Psoas muscle (tissue), 8 donors: ENCODE measurements around the gene FBXO9. TPM values are rescaled to one million over a fixed set of nuclear protein-coding genes. Genes with fewer than 3 reads are reported as not detected.

Experiments
- ATAC-seq, 4 donors: fragments of 200-7000 bp; cut with Tn5 transposase; one replicate each; pipeline ENCODE4 v1.9.1; 2020; ENCODE audit warnings: moderate library complexity in 3 of 4, mild to moderate bottlenecking in 2 of 4
- DNase-seq, 2 donors: peaks; one replicate each; pipeline ENCODE4 v3.0.0-alpha.2; 2020
- H3K27ac ChIP-seq: fragments of 200-600 bp; one replicate; pipeline ENCODE4 v1.8.0; 2022
- H3K27me3 ChIP-seq, 3 donors: fragments of 200-600 bp in 1 of 3; one replicate each; pipeline versions ENCODE4 v1.6.1 to v1.8.0; 2013 to 2022; ENCODE audit warnings: low read length in 2 of 3, mild to moderate bottlenecking in 2 of 3, moderate library complexity in 1 of 3; ENCODE audit not compliant: insufficient read depth in 3 of 3
- H3K36me3 ChIP-seq, 2 donors: fragments of 200-600 bp in 1 of 2; one replicate each; pipeline versions ENCODE4 v1.6.1 to v1.8.0; 2013 to 2022; ENCODE audit warnings: low read depth in 1 of 2, mild to moderate bottlenecking in 1 of 2, moderate library complexity in 1 of 2; ENCODE audit not compliant: insufficient read depth in 1 of 2
- H3K4me1 ChIP-seq: fragments of 200-600 bp; one replicate; pipeline ENCODE4 v1.8.0; 2022
- H3K4me3 ChIP-seq: fragments of 200-600 bp; one replicate; pipeline ENCODE4 v1.8.0; 2022; ENCODE audit warnings: mild to moderate bottlenecking
- H3K9me3 ChIP-seq: fragments of 200-600 bp; one replicate; pipeline ENCODE4 v1.8.0; 2022
- WGBS, 3 donors: extraction: QIAGEN DNeasy Blood & Tissue Kit; methylation state at CpG; one replicate each; pipeline versions ENCODE4 v1.1.6 to v1.1.7; 2013; 5-methylcytosine and 5-hydroxymethylcytosine counted together
- intact Hi-C, 2 donors: fragments of 100-400 bp; cut with DNase I; formaldehyde crosslinking; loops; one replicate each; pipeline versions ENCODE4 v1.11.0 to v1.14.2; 2022
- polyA plus RNA-seq, 3 donors: library from polyadenylated mRNA; stranded (reverse); fragments of 200-250 nt; gene quantifications; one replicate each; pipeline ENCODE4 v1.2.3, GENCODE V29; 2013
- total RNA-seq, 4 donors: library from RNA; stranded (reverse); fragmentation: NEBNext Ultra II Directional in 2 of 4; extraction: Animal tissue kit (Norgen Biotek cat#: 25700) in 2 of 4; gene quantifications; one replicate each; pipeline versions ENCODE4 v1.2.1 to v1.2.4, GENCODE V29; 2021 to 2023
- TF ChIP-seq, protein P1 (sequence below): fragments of 200-600 bp; IDR thresholded peaks from one replicate; pipeline ENCODE4 v1.8.0; 2022; ENCODE audit warnings: antibody characterized with exemption
- donor health status: healthy with polysubstance abuse.
- donor health status: DM: no; HTN: no; CAD: no; lungs with moderate emphysema.
- donor health status: Bipolar disorder and iron deficiency.
- donor health status: healthy.
- donor health status: DM: yes; HTN: yes; CAD: no.
- donor health status: DM: no; HTN: no; CAD: no.
- donor health status: DM: no; HTN: no; CAD: no.
- donor health status: DM: yes; HTN: yes; CAD: no.

FBXO9 gene
- total and polyA plus RNA-seq, 7 donors, result 23.2 to 74.2 (median 44.3) TPM

DNA sequence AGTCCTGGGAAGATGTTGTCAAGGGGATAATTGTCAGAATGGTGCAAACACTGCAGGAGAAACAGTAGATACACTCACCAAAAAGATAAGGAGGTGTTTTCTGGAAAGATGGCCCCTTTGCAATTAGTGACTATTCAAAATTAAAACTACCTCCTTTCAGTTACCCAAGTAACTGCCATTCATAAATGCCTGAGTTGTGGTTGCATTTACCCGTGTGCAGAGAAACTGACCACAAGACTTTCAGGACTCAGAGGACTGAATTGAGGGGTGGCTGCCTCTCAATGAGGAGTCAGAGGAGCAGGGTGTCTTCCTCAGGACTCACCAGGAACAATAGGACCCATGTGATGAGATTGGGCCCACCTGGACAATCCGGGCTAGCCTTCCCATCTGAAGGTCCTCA is 44.4 kb downstream of the FBXO9 start:
- WGBS, 3 donors, result 87 to 98% (median 88%) methylated on average over 2 of the region's 2 CpGs
- TF ChIP-seq, protein P1, sequence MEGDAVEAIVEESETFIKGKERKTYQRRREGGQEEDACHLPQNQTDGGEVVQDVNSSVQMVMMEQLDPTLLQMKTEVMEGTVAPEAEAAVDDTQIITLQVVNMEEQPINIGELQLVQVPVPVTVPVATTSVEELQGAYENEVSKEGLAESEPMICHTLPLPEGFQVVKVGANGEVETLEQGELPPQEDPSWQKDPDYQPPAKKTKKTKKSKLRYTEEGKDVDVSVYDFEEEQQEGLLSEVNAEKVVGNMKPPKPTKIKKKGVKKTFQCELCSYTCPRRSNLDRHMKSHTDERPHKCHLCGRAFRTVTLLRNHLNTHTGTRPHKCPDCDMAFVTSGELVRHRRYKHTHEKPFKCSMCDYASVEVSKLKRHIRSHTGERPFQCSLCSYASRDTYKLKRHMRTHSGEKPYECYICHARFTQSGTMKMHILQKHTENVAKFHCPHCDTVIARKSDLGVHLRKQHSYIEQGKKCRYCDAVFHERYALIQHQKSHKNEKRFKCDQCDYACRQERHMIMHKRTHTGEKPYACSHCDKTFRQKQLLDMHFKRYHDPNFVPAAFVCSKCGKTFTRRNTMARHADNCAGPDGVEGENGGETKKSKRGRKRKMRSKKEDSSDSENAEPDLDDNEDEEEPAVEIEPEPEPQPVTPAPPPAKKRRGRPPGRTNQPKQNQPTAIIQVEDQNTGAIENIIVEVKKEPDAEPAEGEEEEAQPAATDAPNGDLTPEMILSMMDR, result no peak
- no peak overlapping the region for H3K27ac ChIP-seq
- H3K4me3 ChIP-seq, result no peak overlapping the region
- intact Hi-C loops, result no loop called here
- no peaks in the 10 kb centered on the region for H3K36me3 ChIP-seq
- H3K27me3 ChIP-seq, result no peaks in the 10 kb centered on the region
- H3K4me1 ChIP-seq, result no peaks in the 10 kb centered on the region
- no peaks in the 10 kb centered on the region for H3K9me3 ChIP-seq
- DNase-seq, result no peak
- no peak for ATAC-seq

DNA sequence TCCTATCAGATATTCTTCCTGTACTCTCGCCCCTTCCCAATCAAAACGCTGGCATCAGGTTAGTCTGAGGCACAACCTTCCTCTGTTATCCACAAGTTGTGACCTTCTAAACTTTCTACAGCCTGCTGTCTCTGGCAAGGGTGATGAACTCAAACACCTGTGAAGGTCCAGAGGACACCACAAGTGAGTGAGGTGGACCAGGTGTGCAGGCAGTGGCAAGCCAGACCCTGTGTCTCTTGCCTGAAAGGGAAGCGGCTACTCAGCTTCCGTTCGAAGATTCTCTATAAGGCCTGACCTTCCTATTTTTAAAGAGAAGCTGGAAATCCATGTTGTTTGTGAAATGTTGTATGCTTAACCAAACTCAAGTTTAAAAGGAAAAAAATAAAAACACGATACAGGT is 46.7 kb downstream of the FBXO9 start:
- intact Hi-C loops, result no loop called here
- Histone ChIP-seq H3K4me1 (no peaks in the 10 kb centered on the region), H3K9me3 (no peaks in the 10 kb centered on the region), H3K27ac (no peak overlapping the region), H3K36me3 (no peaks in the 10 kb centered on the region), H3K4me3 (no peak overlapping the region), H3K27me3 (no peaks in the 10 kb centered on the region)
- ATAC-seq (no peak), DNase-seq (no peak)
- TF ChIP-seq, protein P1, result no peak
- 81 to 92% (median 87%) methylated on average over 6 of the region's 6 CpGs for WGBS, 3 donors

DNA sequence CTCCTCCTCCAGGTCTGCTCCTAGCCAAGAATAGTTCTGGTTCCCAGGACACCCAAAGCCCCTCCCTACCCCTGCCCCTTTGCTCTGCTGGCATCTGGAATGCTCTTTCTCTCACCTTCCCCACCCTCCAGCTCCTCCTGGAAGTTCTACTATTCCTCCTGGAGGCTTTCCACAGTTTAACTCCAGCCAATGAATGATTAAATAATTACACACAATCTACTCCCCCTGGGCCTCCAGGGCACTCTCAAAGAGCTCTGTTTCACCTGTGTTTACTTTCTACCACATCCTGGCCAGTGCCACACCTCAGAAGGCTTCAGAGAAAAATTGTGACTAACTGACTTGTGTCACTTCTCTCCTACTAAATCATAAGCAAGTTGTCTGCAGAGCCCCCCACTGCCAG is 47.2 kb downstream of the FBXO9 start:
- Histone ChIP-seq H3K36me3 (no peaks in the 10 kb centered on the region), H3K27me3 (no peaks in the 10 kb centered on the region), H3K9me3 (no peaks in the 10 kb centered on the region), H3K27ac (no peak overlapping the region), H3K4me1 (no peaks in the 10 kb centered on the region), H3K4me3 (no peak overlapping the region)
- intact Hi-C loops, result no loop called here
- TF ChIP-seq, protein P1, result no peak
- DNase-seq (no peak), ATAC-seq (no peak)

DNA sequence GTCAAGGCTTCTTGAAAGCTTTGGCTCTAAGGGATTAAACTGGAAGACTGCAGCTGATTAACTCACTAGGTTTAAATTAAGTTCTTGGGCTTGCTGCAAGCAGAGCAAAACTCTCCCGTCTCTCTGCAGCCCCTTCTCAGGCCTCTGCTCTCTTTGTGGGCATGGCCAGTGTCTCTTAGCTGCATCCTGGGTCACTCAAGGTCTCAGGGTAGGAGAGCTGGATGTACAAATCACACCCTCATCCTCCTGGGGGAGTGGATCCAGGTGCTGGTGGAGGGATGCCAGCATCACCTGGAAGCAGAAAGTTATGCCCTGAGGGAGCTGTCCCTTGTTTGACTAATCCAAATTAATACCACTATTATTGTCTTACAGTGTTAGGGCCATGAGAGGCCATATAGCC is 47.7 kb downstream of the FBXO9 start:
- DNase-seq, result no peak
- intact Hi-C loops, result no loop called here
- 28 to 45% (median 44%) methylated on average over 1 of the region's 1 CpG for WGBS, 3 donors
- ATAC-seq, result no peak
- no peaks in the 10 kb centered on the region for H3K36me3 ChIP-seq
- no peaks in the 10 kb centered on the region for H3K4me1 ChIP-seq
- TF ChIP-seq, protein P1, result no peak
- H3K27ac ChIP-seq, result no peak overlapping the region
- H3K27me3 ChIP-seq, result no peaks in the 10 kb centered on the region
- H3K4me3 ChIP-seq, result no peak overlapping the region
- no peaks in the 10 kb centered on the region for H3K9me3 ChIP-seq

DNA sequence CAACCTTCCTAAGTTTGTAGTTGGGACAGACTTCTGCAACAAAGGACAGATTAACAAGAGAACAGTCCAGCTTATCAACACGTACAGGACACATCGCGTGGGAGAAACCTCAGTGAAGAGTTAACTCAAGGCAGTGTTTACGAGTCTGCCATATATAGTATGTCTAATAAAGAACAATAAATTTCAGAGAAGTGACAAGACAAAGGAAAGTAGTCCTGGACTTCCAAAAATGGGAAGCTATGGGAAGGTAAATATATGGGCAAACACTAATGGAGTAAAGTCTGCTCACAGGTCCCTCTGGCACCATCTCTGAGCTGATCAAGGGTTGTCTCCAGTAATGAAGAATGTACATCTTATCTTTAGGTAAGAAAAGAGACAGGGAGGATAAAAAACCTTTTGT is 48.5 kb downstream of the FBXO9 start:
- H3K27me3 ChIP-seq, result no peaks in the 10 kb centered on the region
- H3K4me1 ChIP-seq, result no peaks in the 10 kb centered on the region
- no peaks in the 10 kb centered on the region for H3K9me3 ChIP-seq
- ATAC-seq, result no peak
- WGBS, 3 donors, result 49 to 79% (median 66%) methylated on average over 4 of the region's 4 CpGs
- no peak overlapping the region for H3K27ac ChIP-seq
- no peak for DNase-seq
- TF ChIP-seq, protein P1, result no peak
- H3K4me3 ChIP-seq, result no peak overlapping the region
- intact Hi-C loops, result no loop called here
- H3K36me3 ChIP-seq, result no peaks in the 10 kb centered on the region
